DMS53 treated with DMSO at 0.1 percent for 48 hours (cell line): ENCODE results near the gene FGF8.
A peak's percentile ranks its signal among the peaks of the same experiment; 100 is the strongest.
"Not testable (repeated sequence)": the region's sequence is repeated elsewhere in the genome, so short reads cannot be mapped to it uniquely, and the experiment has no call there.

Experiments
- DNase-seq: peaks from one replicate; lab custom pipeline; 2025; ENCODE audit not compliant: unreplicated experiment; lab: John Stamatoyannopoulos, UW

The FGF8 gene

GRCh38 chr10:101775273-101776160 lies at the start of gene FGF8:
TSS of gene FGF8 (minus strand) at chr10:101776114. CDS start at chr10:101775900, 214 bp downstream.
- DNase-seq, result no peak

GRCh38 chr10:101824736-101825135 lies 48.8 kb upstream of the FGF8 start:
- no peak for DNase-seq

- DNase-seq, result peak; percentile 52
These were observed 43.1 kb upstream of the FGF8 start for GRCh38 chr10:101818872-101819633.

GRCh38 chr10:101818119-101818871 lies 42.4 kb upstream of the FGF8 start, which contains the start of gene OGA:
TSS of gene OGA (minus strand) at chr10:101818444. CDS start at chr10:101818022, 422 bp downstream.
- peak; percentile 98 for DNase-seq

GRCh38 chr10:101817337-101818118 lies 41.6 kb upstream of the FGF8 start:
- no peak for DNase-seq

GRCh38 chr10:101816913-101817336 lies 41.0 kb upstream of the FGF8 start:
- no peak for DNase-seq

- no peak for DNase-seq
These were observed 40.5 kb upstream of the FGF8 start for GRCh38 chr10:101816376-101816775.

GRCh38 chr10:101814466-101815071 lies 38.7 kb upstream of the FGF8 start:
- DNase-seq, result no peak

- DNase-seq, result no peak
These were observed 36.7 kb upstream of the FGF8 start for GRCh38 chr10:101812606-101813005.

GRCh38 chr10:101807158-101807557 lies 31.2 kb upstream of the FGF8 start:
- DNase-seq, result no peak

- no peak for DNase-seq
These were observed 27.6 kb upstream of the FGF8 start for GRCh38 chr10:101803511-101803910.

- no peak for DNase-seq
These were observed 21.6 kb upstream of the FGF8 start for GRCh38 chr10:101797403-101798059.

- no peak for DNase-seq
These were observed 17.6 kb upstream of the FGF8 start for GRCh38 chr10:101793526-101793925.

- no peak for DNase-seq
These were observed 13.8 kb upstream of the FGF8 start for GRCh38 chr10:101789686-101790085.

- DNase-seq, result not testable (repeated sequence)
These were observed 13.3 kb upstream of the FGF8 start for GRCh38 chr10:101789231-101789630.

GRCh38 chr10:101785801-101786200 lies 9.9 kb upstream of the FGF8 start:
- no peak for DNase-seq

GRCh38 chr10:101784558-101784957 lies 8.6 kb upstream of the FGF8 start:
- no peak for DNase-seq

GRCh38 chr10:101783736-101784118 lies 7.8 kb upstream of the FGF8 start:
- no peak for DNase-seq
